ENCODE results near the gene SPINK2.

DNA sequence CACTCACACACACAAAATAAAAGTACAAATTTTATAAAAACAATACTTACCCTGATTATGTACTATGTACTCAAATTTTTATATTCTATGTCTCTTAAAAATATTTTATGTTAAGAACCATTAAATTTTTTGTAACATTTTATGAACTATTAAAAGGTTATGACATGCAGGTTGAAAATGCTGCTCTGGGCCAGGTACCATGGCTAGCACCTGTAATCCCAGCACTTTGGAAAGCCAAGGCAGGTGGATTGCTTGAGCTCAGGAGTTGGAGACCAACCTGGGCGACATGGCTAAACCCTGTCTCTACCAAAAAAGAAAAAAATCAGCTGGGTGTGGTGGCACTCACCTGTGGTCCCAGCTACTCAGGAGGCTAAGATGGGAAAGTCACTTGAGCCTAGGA is 29.4 kb upstream of the SPINK2 start:
- TF ChIP-seq, protein P1, sequence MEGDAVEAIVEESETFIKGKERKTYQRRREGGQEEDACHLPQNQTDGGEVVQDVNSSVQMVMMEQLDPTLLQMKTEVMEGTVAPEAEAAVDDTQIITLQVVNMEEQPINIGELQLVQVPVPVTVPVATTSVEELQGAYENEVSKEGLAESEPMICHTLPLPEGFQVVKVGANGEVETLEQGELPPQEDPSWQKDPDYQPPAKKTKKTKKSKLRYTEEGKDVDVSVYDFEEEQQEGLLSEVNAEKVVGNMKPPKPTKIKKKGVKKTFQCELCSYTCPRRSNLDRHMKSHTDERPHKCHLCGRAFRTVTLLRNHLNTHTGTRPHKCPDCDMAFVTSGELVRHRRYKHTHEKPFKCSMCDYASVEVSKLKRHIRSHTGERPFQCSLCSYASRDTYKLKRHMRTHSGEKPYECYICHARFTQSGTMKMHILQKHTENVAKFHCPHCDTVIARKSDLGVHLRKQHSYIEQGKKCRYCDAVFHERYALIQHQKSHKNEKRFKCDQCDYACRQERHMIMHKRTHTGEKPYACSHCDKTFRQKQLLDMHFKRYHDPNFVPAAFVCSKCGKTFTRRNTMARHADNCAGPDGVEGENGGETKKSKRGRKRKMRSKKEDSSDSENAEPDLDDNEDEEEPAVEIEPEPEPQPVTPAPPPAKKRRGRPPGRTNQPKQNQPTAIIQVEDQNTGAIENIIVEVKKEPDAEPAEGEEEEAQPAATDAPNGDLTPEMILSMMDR (IDR thresholded peaks at IDR 0.05) = no peak
- no peak for TF ChIP-seq POLR2A (IDR thresholded peaks at IDR 0.05)

Measured in heart left ventricle (tissue), 13 donors.